AG09309 (cell line): ENCODE results near the gene TULP3.

Experiments used
- DNase-seq: peaks from one replicate; pipeline ENCODE4 v3.0.0-alpha.2; 2010; ENCODE audit warnings: low read depth
- H3K4me3 ChIP-seq: 2 replicates; pipeline ENCODE4 v1.5.1; 2011; ENCODE audit warnings: mild to moderate bottlenecking, low read depth, low read length, moderate library complexity; ENCODE audit not compliant: control insufficient read depth
- TF ChIP-seq, protein P1 (sequence below): IDR thresholded peaks from 2 replicates; pipeline ENCODE4 v1.5.1; 2011; ENCODE audit warnings: mild to moderate bottlenecking, low read depth, low read length, inconsistent platforms; ENCODE audit not compliant: insufficient read depth, control insufficient read depth; ENCODE audit errors: missing control alignments

The TULP3 gene

DNA sequence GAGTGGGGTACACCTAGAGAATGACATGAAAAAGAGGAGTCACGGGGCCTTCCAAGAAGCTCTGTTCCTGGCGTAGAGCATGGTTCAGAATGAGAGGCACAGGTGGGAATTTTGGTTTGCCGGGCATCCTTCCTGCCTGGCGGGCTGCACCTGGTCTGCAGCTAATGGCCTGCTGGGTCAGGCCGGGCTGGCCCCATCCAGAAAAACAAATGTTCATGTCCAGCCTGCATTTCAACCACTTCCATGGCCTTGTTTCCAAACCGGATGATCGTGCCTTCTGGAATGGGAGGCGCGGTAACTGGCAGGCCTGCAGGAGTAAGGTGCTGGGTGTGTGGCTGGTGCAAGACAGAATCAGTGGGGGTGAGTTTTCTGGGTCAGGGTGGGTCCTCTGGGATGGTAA is 82.9 kb downstream of the TULP3 start:
- TF ChIP-seq, protein P1, sequence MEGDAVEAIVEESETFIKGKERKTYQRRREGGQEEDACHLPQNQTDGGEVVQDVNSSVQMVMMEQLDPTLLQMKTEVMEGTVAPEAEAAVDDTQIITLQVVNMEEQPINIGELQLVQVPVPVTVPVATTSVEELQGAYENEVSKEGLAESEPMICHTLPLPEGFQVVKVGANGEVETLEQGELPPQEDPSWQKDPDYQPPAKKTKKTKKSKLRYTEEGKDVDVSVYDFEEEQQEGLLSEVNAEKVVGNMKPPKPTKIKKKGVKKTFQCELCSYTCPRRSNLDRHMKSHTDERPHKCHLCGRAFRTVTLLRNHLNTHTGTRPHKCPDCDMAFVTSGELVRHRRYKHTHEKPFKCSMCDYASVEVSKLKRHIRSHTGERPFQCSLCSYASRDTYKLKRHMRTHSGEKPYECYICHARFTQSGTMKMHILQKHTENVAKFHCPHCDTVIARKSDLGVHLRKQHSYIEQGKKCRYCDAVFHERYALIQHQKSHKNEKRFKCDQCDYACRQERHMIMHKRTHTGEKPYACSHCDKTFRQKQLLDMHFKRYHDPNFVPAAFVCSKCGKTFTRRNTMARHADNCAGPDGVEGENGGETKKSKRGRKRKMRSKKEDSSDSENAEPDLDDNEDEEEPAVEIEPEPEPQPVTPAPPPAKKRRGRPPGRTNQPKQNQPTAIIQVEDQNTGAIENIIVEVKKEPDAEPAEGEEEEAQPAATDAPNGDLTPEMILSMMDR, result no peak
- DNase-seq, result no peak
- no peak overlapping the region for H3K4me3 ChIP-seq

DNA sequence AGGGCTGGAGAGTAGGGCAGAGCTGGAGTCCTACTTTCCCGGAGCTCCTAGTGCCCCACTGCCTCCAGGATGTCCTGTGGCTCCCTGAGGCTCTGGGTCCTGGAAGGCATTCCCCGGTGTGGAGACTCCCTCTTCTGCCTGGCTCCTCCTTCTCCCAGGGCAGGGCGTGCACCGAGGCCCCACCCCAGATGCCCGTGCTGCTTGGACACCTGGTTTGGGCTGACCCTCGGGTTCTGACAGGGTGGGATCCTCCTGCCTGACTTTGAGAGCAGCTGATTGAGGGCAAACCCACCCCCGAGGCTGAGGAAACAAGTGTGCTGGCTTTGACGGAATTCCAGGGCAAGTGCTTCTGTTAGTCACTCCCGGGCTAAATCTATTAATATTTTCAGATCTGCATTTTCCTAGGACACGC is 83.9 kb downstream of the TULP3 start:
- TF ChIP-seq, protein P1, result no peak
- DNase-seq, result no peak
- no peak overlapping the region for H3K4me3 ChIP-seq

DNA sequence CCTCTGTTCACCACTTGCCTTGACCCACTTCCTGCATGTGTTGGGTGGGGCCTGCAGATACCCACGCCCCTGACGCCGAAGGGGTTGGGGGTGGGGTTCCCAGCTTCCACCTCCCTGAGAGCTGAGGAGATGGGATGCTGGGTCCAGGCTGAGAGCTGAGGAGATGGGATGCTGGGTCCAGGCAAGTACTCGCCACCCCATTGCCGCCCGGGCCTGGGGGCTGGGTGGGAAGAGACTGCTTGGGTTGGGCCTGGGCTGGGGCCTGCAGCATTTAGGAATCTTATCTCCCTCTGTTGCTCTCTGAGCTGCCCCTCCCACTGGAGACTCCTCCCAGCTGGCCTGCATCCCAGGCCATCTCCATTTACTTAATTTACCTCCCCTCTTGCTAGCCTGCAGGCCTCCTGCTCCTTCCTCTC is 85.9 kb downstream of the TULP3 start:
- DNase-seq, result no peak
- TF ChIP-seq, protein P1, result no peak
- H3K4me3 ChIP-seq, result no peak overlapping the region

DNA sequence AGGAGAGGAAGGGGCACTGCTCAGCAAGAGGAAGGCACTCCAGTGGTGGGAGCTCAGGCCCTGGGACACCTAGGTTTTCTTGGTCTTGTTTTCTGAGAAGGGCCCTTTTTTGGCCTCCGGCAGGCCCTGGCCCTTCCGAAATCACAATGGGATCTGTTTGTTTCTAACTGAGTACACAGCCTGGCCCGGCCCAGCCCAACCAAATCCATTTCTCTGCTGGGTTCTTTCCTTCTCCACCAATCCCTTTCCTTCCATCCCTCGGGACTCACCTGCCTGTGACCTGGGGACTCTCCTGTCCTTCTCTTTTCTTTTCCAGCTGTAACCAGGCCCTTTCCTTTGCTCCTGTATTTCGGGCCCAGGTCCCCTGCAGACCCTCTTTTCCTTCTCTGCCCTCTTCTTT is 87.1 kb downstream of the TULP3 start:
- no peak for DNase-seq
- no peak overlapping the region for H3K4me3 ChIP-seq
- TF ChIP-seq, protein P1, result no peak

DNA sequence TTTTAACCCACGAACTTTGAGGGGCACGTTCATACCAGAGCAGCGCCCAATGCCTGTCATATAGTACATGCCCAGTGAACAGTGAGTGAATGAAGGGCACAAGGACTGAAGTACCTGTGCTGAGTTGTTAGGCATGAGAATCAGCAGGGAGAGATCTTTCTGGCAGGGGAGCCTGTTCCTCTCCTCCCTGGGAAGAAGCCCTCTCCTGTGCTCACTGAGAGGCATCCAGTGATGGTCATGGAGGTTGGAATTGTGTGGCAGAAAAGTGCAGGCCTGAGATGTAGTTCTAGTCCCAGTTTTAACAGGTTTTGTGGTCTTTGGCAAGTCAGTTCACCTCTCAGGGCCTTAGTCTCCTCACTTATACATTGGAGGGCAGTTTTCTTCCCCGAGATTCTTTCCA is 89.1 kb downstream of the TULP3 start:
- TF ChIP-seq, protein P1, result no peak
- DNase-seq, result no peak
- H3K4me3 ChIP-seq, result no peak overlapping the region

DNA sequence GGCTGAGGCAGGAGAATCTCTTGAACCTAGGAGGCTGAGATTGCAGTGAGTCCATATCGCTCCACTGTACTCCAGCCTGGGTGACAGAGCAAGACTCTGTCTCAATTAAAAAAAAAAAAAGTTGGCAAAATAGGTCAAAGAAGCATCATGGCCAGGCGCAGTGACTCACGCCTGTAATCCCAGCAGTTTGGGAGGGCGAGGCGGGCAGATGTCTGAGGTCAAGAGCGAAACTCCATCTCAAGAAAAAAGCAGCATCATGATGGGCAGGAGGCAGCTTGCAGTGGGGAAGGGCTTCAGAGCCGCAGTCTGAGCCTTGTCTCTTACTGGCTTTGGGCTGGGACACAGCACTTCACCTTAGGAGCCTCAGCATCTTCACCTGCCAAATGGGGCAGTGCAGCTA is 89.9 kb downstream of the TULP3 start:
- TF ChIP-seq, protein P1, result no peak
- no peak for DNase-seq
- H3K4me3 ChIP-seq, result no peak overlapping the region

DNA sequence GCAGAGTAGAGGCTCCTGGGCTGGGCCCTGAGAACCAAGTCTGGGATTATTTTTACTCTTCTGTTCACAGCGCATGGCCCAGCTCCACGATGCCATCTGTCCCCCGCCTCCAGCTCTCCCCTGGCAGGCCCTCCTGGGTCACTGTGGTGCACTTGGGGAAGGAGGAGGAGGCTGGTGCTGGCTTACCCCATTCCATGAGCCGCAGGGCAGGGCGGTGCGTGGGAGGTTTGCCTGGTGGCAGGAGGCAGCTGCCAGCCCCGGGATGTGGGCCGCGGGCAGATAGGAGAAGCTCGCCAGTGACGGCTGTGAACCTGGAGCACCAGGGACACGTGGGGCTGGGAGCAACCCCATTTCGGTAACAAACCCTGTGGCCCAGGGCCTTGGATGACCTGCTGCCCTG is 91.7 kb downstream of the TULP3 start:
- TF ChIP-seq, protein P1, result no peak
- H3K4me3 ChIP-seq, result no peak overlapping the region
- DNase-seq, result no peak
